Measurements from ENCODE around the gene ETS2. TPM values are rescaled to one million over a fixed set of nuclear protein-coding genes. Genes with fewer than 3 reads are reported as not detected.

The ETS2 gene
- total RNA-seq, 2 experiments from 2014 or later: 44.7 to 61.9 TPM

GRCh38 chr21:38810826-38811164 is 5.1 kb downstream of the ETS2 start:
- no peaks in the 10 kb centered on the region for H3K9me3 Mint-ChIP-seq (ENCODE audit: low read depth)
- H3K27me3 Mint-ChIP-seq: no peaks in the 10 kb centered on the region
- intact Hi-C loops (cut with DNase I, micrococcal nuclease): no loop called here
- POLR2A ChIA-PET: interaction anchor here (0.6 to 1.3 kb wide), 4 partner anchors 9 to 577 kb away, joined by 5 to 9 read pairs (median 6); no protein-coding TSS in a partner anchor
- no peak overlapping the region for H3K4me3 Mint-ChIP-seq
- CTCF ChIA-PET: no interaction called here
- peaks cover 80% of the 10 kb centered on the region for H3K36me3 Mint-ChIP-seq (ENCODE audit: low read depth)
- DNase-seq (no peak), ATAC-seq (no peak)
- H3K27ac Mint-ChIP-seq: no peak overlapping the region
- H3K4me1 Mint-ChIP-seq: peaks cover 46% of the 10 kb centered on the region

GRCh38 chr21:38811257-38811656 is 5.5 kb downstream of the ETS2 start:
- H3K27ac Mint-ChIP-seq: no peak overlapping the region
- DNase-seq: no peak

GRCh38 chr21:38813143-38813542 is 7.4 kb downstream of the ETS2 start:
- intact Hi-C loops (cut with DNase I, micrococcal nuclease): no loop called here
- ATAC-seq (no peak), DNase-seq (no peak)
- Mint-ChIP-seq H3K36me3 (ENCODE audit: low read depth) (peaks cover 86% of the 10 kb centered on the region), H3K4me3 (no peak overlapping the region), H3K27me3 (no peaks in the 10 kb centered on the region), H3K9me3 (ENCODE audit: low read depth) (no peaks in the 10 kb centered on the region), H3K4me1 (peaks cover 35% of the 10 kb centered on the region), H3K27ac (no peak overlapping the region)
- POLR2A ChIA-PET: no interaction called here
- CTCF ChIA-PET: no interaction called here

More at GRCh38 chr21:38811257-38811656, 5.5 kb downstream of the ETS2 start:
- Mint-ChIP-seq H3K4me1 (peaks cover 46% of the 10 kb centered on the region), H3K4me3 (no peak overlapping the region), H3K27me3 (no peaks in the 10 kb centered on the region), H3K9me3 (ENCODE audit: low read depth) (no peaks in the 10 kb centered on the region), H3K36me3 (ENCODE audit: low read depth) (peaks cover 83% of the 10 kb centered on the region)
- no peak for ATAC-seq
- ChIA-PET POLR2A (interaction anchor here (0.6 to 1.3 kb wide), 5 partner anchors 8 to 576 kb away, joined by 5 to 12 read pairs (median 6); no protein-coding TSS in a partner anchor), CTCF (interaction anchor here (0.5 to 0.6 kb wide), 2 partner anchors 30 to 109 kb away, joined by 3 read pairs; no protein-coding TSS in a partner anchor)
- intact Hi-C loops (cut with DNase I, micrococcal nuclease): no loop called here

GRCh38 chr21:38813547-38813946 is 7.8 kb downstream of the ETS2 start:
- ChIA-PET CTCF (no interaction called here), POLR2A (interaction anchor here (0.5 kb wide), 1 partner anchor 507 kb away, joined by 4 read pairs; no protein-coding TSS in a partner anchor)
- H3K36me3 Mint-ChIP-seq (ENCODE audit: low read depth): peaks cover 86% of the 10 kb centered on the region
- intact Hi-C loops (cut with DNase I, micrococcal nuclease): no loop called here
- H3K9me3 Mint-ChIP-seq (ENCODE audit: low read depth): no peaks in the 10 kb centered on the region
- H3K4me3 Mint-ChIP-seq: no peak overlapping the region
- no peaks in the 10 kb centered on the region for H3K27me3 Mint-ChIP-seq
- DNase-seq (no peak), ATAC-seq (no peak)
- H3K4me1 Mint-ChIP-seq: peaks cover 31% of the 10 kb centered on the region
- no peak overlapping the region for H3K27ac Mint-ChIP-seq

- ChIA-PET POLR2A (interaction anchor here (0.5 to 0.7 kb wide), 3 partner anchors 46 to 629 kb away, joined by 3 to 4 read pairs (median 3); no protein-coding TSS in a partner anchor), CTCF (interaction anchor here (0.6 kb wide), 1 partner anchor 500 kb away, joined by 4 read pairs; no protein-coding TSS in a partner anchor)
- peak overlapping the region; percentile 43 for H3K27ac Mint-ChIP-seq
- intact Hi-C loops (cut with DNase I, micrococcal nuclease): no loop called here
- no peak overlapping the region for H3K4me3 Mint-ChIP-seq
- no peaks in the 10 kb centered on the region for H3K9me3 Mint-ChIP-seq (ENCODE audit: low read depth)
- H3K27me3 Mint-ChIP-seq: no peaks in the 10 kb centered on the region
- peaks cover 88% of the 10 kb centered on the region for H3K36me3 Mint-ChIP-seq (ENCODE audit: low read depth)
- peaks cover 26% of the 10 kb centered on the region for H3K4me1 Mint-ChIP-seq
- ATAC-seq (peak; percentile 11), DNase-seq (no peak)
Observed at GRCh38 chr21:38814126-38815059, 8.7 kb downstream of the ETS2 start.

GRCh38 chr21:38815060-38815405 is 9.3 kb downstream of the ETS2 start:
- Mint-ChIP-seq H3K4me3 (no peak overlapping the region), H3K27me3 (no peaks in the 10 kb centered on the region), H3K4me1 (peaks cover 22% of the 10 kb centered on the region), H3K36me3 (ENCODE audit: low read depth) (peaks cover 90% of the 10 kb centered on the region), H3K27ac (no peak overlapping the region), H3K9me3 (ENCODE audit: low read depth) (no peaks in the 10 kb centered on the region)
- no peak for DNase-seq
- CTCF ChIA-PET: interaction anchor here (0.6 kb wide), 1 partner anchor 499 kb away, joined by 4 read pairs; no protein-coding TSS in a partner anchor
- POLR2A ChIA-PET: interaction anchor here (0.7 kb wide), 1 partner anchor 629 kb away, joined by 3 read pairs; no protein-coding TSS in a partner anchor
- intact Hi-C loops (cut with DNase I, micrococcal nuclease): no loop called here
- ATAC-seq: peak; percentile 34

- intact Hi-C loops (cut with DNase I, micrococcal nuclease): no loop called here
- H3K27me3 Mint-ChIP-seq: no peaks in the 10 kb centered on the region
- no peak for ATAC-seq
- no peak overlapping the region for H3K4me3 Mint-ChIP-seq
- no peak overlapping the region for H3K27ac Mint-ChIP-seq
- CTCF ChIA-PET: no interaction called here
- POLR2A ChIA-PET: no interaction called here
- peaks cover 9% of the 10 kb centered on the region for H3K4me1 Mint-ChIP-seq
- H3K9me3 Mint-ChIP-seq (ENCODE audit: low read depth): no peaks in the 10 kb centered on the region
- no peak for DNase-seq
- peaks cover 90% of the 10 kb centered on the region for H3K36me3 Mint-ChIP-seq (ENCODE audit: low read depth)
Observed at GRCh38 chr21:38816400-38816977, 10.8 kb downstream of the ETS2 start.

- no peak for DNase-seq
- Mint-ChIP-seq H3K4me1 (peaks cover 7% of the 10 kb centered on the region), H3K4me3 (no peak overlapping the region), H3K27me3 (no peaks in the 10 kb centered on the region), H3K36me3 (ENCODE audit: low read depth) (peaks cover 93% of the 10 kb centered on the region), H3K9me3 (ENCODE audit: low read depth) (no peaks in the 10 kb centered on the region), H3K27ac (no peak overlapping the region)
- intact Hi-C loops (cut with DNase I, micrococcal nuclease): no loop called here
- ChIA-PET CTCF (interaction anchor here (1.2 kb wide), 1 partner anchor 14 kb away, joined by 3 read pairs; no protein-coding TSS in a partner anchor), POLR2A (interaction anchor here (0.7 kb wide), 1 partner anchor 500 kb away, joined by 3 read pairs; no protein-coding TSS in a partner anchor)
- no peak for ATAC-seq
Observed at GRCh38 chr21:38817371-38818324, 11.9 kb downstream of the ETS2 start.

- intact Hi-C loops (cut with DNase I, micrococcal nuclease): no loop called here
- POLR2A ChIA-PET: no interaction called here
- ATAC-seq (no peak), DNase-seq (no peak)
- H3K27me3 Mint-ChIP-seq: no peaks in the 10 kb centered on the region
- H3K36me3 Mint-ChIP-seq (ENCODE audit: low read depth): peaks cover 91% of the 10 kb centered on the region
- H3K4me3 Mint-ChIP-seq: no peak overlapping the region
- CTCF ChIA-PET: interaction anchor here (1.2 kb wide), 1 partner anchor 15 kb away, joined by 3 read pairs; no protein-coding TSS in a partner anchor
- no peaks in the 10 kb centered on the region for H3K9me3 Mint-ChIP-seq (ENCODE audit: low read depth)
- H3K27ac Mint-ChIP-seq: no peak overlapping the region
- H3K4me1 Mint-ChIP-seq: peaks cover 6% of the 10 kb centered on the region
Observed at GRCh38 chr21:38818325-38818723, 12.6 kb downstream of the ETS2 start.

- intact Hi-C loops (cut with DNase I, micrococcal nuclease): no loop called here
- DNase-seq: no peak
- Mint-ChIP-seq H3K9me3 (ENCODE audit: low read depth) (no peaks in the 10 kb centered on the region), H3K36me3 (ENCODE audit: low read depth) (peaks cover 91% of the 10 kb centered on the region), H3K4me1 (peaks cover 5% of the 10 kb centered on the region), H3K27ac (no peak overlapping the region), H3K4me3 (no peak overlapping the region), H3K27me3 (no peaks in the 10 kb centered on the region)
- ATAC-seq: no peak
- ChIA-PET CTCF (interaction anchor here (1.1 kb wide), 1 partner anchor 82 kb away, joined by 3 read pairs; no protein-coding TSS in a partner anchor), POLR2A (interaction anchor here (0.6 kb wide), 1 partner anchor 8 kb away, joined by 6 read pairs; no protein-coding TSS in a partner anchor)
Observed at GRCh38 chr21:38819051-38819718, 13.5 kb downstream of the ETS2 start.

Measured in activated CD4-positive, alpha-beta T cell treated with anti-CD3 and anti-CD28 coated beads for 36 hours (primary cell).